ENCODE data around the gene CCDC160.

CCDC160 gene

GRCh38 chrX:134294548-134294947 is 57.6 kb downstream of the CCDC160 start:
- DNase-seq (ENCODE audit: low spot score) = no peak
- no peak for TF ChIP-seq CTCF (IDR thresholded peaks at IDR 0.05; ENCODE audit: extremely low read depth, missing control alignments)

All from GM20000 (cell line).